Psoas muscle (tissue), 8 donors: ENCODE data around the gene UBE2L5. TPM values are rescaled to one million over a fixed set of nuclear protein-coding genes. Genes with fewer than 3 reads are reported as not detected.
A peak's percentile ranks its signal among the peaks of the same experiment; 100 is the strongest.
"Not testable (repeated sequence)": the region's sequence is repeated elsewhere in the genome, so short reads cannot be mapped to it uniquely, and the experiment has no call there.

Experiments
- ATAC-seq, 4 donors: fragments of 200-7000 bp; cut with Tn5 transposase; one replicate each; pipeline ENCODE4 v1.9.1; 2020; ENCODE audit warnings: moderate library complexity in 3 of 4, mild to moderate bottlenecking in 2 of 4
- DNase-seq, 2 donors: peaks; one replicate each; pipeline ENCODE4 v3.0.0-alpha.2; 2020
- H3K27ac ChIP-seq: fragments of 200-600 bp; one replicate; pipeline ENCODE4 v1.8.0; 2022
- H3K27me3 ChIP-seq, 3 donors: fragments of 200-600 bp in 1 of 3; one replicate each; pipeline versions ENCODE4 v1.6.1 to v1.8.0; 2013 to 2022; ENCODE audit warnings: low read length in 2 of 3, mild to moderate bottlenecking in 2 of 3, moderate library complexity in 1 of 3; ENCODE audit not compliant: insufficient read depth in 3 of 3
- H3K36me3 ChIP-seq, 2 donors: fragments of 200-600 bp in 1 of 2; one replicate each; pipeline versions ENCODE4 v1.6.1 to v1.8.0; 2013 to 2022; ENCODE audit warnings: low read depth in 1 of 2, mild to moderate bottlenecking in 1 of 2, moderate library complexity in 1 of 2; ENCODE audit not compliant: insufficient read depth in 1 of 2
- H3K4me1 ChIP-seq: fragments of 200-600 bp; one replicate; pipeline ENCODE4 v1.8.0; 2022
- H3K4me3 ChIP-seq: fragments of 200-600 bp; one replicate; pipeline ENCODE4 v1.8.0; 2022; ENCODE audit warnings: mild to moderate bottlenecking
- H3K9me3 ChIP-seq: fragments of 200-600 bp; one replicate; pipeline ENCODE4 v1.8.0; 2022
- CTCF ChIP-seq: fragments of 200-600 bp; IDR thresholded peaks from one replicate; pipeline ENCODE4 v1.8.0; 2022; ENCODE audit warnings: antibody characterized with exemption
- WGBS, 3 donors: extraction: QIAGEN DNeasy Blood & Tissue Kit; methylation state at CpG; one replicate each; pipeline versions ENCODE4 v1.1.6 to v1.1.7; 2013; 5-methylcytosine and 5-hydroxymethylcytosine counted together
- intact Hi-C, 2 donors: fragments of 100-400 bp; cut with DNase I; formaldehyde crosslinking; loops; one replicate each; pipeline versions ENCODE4 v1.11.0 to v1.14.2; 2022
- polyA plus RNA-seq, 3 donors: library from polyadenylated mRNA; stranded (reverse); fragments of 200-250 nt; gene quantifications; one replicate each; pipeline ENCODE4 v1.2.3, GENCODE V29; 2013
- total RNA-seq, 4 donors: library from RNA; stranded (reverse); fragmentation: NEBNext Ultra II Directional in 2 of 4; extraction: Animal tissue kit (Norgen Biotek cat#: 25700) in 2 of 4; gene quantifications; one replicate each; pipeline versions ENCODE4 v1.2.1 to v1.2.4, GENCODE V29; 2021 to 2023
- donor health status: healthy with polysubstance abuse.
- donor health status: DM: no; HTN: no; CAD: no; lungs with moderate emphysema.
- donor health status: Bipolar disorder and iron deficiency.
- donor health status: healthy.
- donor health status: DM: yes; HTN: yes; CAD: no.
- donor health status: DM: no; HTN: no; CAD: no.
- donor health status: DM: no; HTN: no; CAD: no.
- donor health status: DM: yes; HTN: yes; CAD: no.

The UBE2L5 gene
- total and polyA plus RNA-seq, 7 donors, result not detected

DNA sequence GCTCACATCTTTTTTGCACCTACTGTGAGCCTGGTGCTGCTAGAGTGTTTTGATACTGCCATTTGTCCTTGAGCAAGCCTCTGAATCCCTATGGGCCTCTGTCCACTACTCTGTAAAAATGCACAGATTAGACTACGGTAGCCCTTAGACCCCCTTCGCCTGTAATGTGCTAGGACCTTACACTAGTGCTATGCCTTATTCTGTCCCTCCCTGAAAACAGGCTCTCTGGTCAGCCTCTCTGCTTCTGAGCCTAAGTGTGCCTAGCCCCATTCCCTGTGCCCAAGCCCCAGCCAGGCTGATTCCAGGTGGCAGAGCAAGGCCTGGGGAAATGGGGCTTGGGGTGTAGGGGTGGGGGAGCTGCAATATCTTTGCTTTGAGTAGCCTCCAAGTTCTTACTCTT lies 32.7 kb downstream of the UBE2L5 start:
- ATAC-seq, result peak in 1 of 4 donors; percentile 19
- no peaks in the 10 kb centered on the region for H3K9me3 ChIP-seq
- H3K4me3 ChIP-seq, result no peak overlapping the region
- H3K27ac ChIP-seq, result no peak overlapping the region
- no peak for DNase-seq
- intact Hi-C loops, result no loop called here
- TF ChIP-seq CTCF, result no peak
- 90 to 91% (median 91%) methylated on average over 2 of the region's 2 CpGs for WGBS, 3 donors
- H3K4me1 ChIP-seq, result no peaks in the 10 kb centered on the region
- H3K36me3 ChIP-seq, result peaks cover 0 to 25% of the 10 kb centered on the region in 2 donors
- H3K27me3 ChIP-seq, result no peaks in the 10 kb centered on the region

DNA sequence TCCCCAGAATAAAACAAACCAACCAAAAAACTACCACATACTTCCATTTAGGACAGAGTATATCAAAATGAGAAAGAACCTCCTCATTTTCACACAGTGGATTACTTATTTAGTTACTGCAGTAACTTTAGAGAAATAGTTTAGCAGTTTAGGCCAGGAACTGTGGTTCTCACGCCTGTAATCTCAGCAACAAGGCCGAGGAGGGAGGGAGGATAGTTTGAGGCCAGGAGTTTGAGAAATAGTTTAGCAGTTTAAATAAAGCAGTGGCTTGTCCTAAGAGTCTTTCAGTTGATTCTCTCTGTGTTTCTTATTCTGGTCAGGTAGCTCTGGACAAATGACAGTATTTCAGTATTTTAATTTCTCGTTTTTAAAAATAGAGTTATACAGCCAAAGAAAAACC lies 34.0 kb downstream of the UBE2L5 start:
- no peak overlapping the region for H3K4me3 ChIP-seq
- DNase-seq, result no peak
- no peak for TF ChIP-seq CTCF
- no peaks in the 10 kb centered on the region for H3K9me3 ChIP-seq
- no peaks in the 10 kb centered on the region for H3K27me3 ChIP-seq
- H3K36me3 ChIP-seq, result peaks cover 0 to 30% of the 10 kb centered on the region in 2 donors
- H3K4me1 ChIP-seq, result peaks cover under 1% of the 10 kb centered on the region
- intact Hi-C loops, result no loop called here
- ATAC-seq, result no peak
- 43 to 77% (median 61%) methylated on average over 3 of the region's 3 CpGs for WGBS, 3 donors
- no peak overlapping the region for H3K27ac ChIP-seq

DNA sequence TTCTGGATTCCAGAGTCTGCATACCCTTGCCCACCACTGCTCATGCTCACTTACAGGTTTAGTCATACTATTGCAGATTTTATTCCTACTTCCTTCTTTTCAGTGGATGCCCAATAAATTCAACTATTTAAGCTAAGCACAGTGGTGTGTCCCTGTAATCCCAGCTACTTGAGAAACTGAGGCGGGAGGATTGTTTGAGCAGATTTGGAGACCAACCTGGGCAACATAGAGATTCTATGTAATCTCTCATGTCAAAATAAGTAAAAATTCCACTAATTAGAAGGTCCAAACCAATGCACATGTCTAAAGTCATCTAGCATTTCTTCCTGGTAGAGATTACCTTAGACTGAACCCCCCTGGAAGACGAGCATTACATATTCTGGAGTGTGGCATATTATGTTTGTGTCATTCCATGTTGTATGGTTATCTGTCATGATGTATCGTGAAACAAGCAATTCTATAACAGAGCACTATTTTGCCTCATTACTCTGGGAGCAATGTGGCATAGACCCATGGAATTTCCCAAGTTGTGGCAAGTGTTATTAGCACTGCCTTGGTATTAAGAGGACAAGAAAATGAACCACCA lies 35.1 kb downstream of the UBE2L5 start:
- Histone ChIP-seq H3K9me3 (no peaks in the 10 kb centered on the region), H3K4me3 (no peak overlapping the region), H3K4me1 (peaks cover 11% of the 10 kb centered on the region), H3K27me3 (no peaks in the 10 kb centered on the region), H3K27ac (no peak overlapping the region), H3K36me3 (peaks cover 0 to 41% of the 10 kb centered on the region in 2 donors)
- WGBS, 3 donors, result 63 to 99% (median 76%) methylated on average over 3 of the region's 3 CpGs
- ATAC-seq, result no peak
- DNase-seq, result no peak
- intact Hi-C loops, result no loop called here
- no peak for TF ChIP-seq CTCF

DNA sequence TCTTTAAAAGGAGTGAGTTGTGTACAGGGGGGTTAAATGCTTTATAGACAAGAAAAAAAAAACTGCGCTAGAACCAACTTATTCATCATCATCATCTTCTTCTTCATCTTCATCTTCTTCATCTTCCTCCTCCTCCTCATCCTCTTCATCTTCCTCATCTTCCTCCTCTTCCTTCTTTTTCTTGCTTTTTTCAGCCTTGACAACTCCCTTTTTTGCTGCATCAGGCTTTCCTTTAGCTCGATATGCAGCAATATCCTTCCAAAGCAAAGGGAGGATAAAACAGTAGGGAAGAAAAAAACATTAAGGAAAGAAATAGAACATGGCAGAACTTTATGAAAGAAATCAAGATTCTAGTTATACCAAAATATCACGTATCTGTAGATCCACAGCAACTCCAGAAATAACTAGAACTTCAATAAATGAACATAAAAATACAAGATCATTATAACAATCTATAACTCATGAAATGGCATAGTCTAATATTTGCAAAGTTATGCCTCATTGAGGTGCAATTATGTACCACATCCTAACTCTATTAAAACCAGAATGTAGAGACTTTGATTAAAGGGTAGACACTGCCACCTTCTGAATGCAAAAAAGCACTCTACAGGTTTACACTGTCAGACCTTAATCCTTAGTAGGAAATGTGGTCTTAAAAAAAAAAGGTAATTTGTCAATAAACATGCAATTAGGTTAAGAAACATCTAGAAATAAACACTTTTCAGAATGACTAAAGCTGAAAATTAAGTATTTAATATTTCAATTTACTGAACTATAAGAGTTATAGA lies 39.2 kb downstream of the UBE2L5 start:
- peak overlapping the region; percentile 47 for H3K27ac ChIP-seq
- H3K27me3 ChIP-seq, ATAC-seq, H3K4me3 ChIP-seq, DNase-seq, H3K9me3 ChIP-seq: not testable (repeated sequence)
- intact Hi-C loops, result loop anchor here (1.0 to 10.0 kb wide), 6 partner anchors 39 to 329 kb away; partner anchors contain the start of genes UBE2L5 (in 1 of the 2) and USPL1 (in 1 of the 2)
- H3K36me3 ChIP-seq, result peaks cover 0 to 52% of the 10 kb centered on the region in 2 donors
- H3K4me1 ChIP-seq, result peaks cover 27% of the 10 kb centered on the region
- WGBS, 3 donors, result 79 to 88% (median 87%) methylated on average over 3 of the region's 3 CpGs
- TF ChIP-seq CTCF, result peak; percentile 58
